Brain microvascular endothelial cell (primary cell): ENCODE results near the gene WDR48.
A peak's percentile ranks its signal among the peaks of the same experiment; 100 is the strongest.

Experiments used
- DNase-seq: peaks from one replicate; pipeline ENCODE4 v3.0.0-alpha.2; 2020
- H3K27ac ChIP-seq: fragments of 250-450 bp; sonication (Bioruptor Pico); 2 replicates; pipeline ENCODE4 v1.5.1; 2020; ENCODE audit warnings: mild to moderate bottlenecking, moderate library complexity
- H3K27me3 ChIP-seq: fragments of 250-450 bp; sonication (Bioruptor Pico); replicated peaks from 2 replicates; pipeline ENCODE4 v1.5.1; 2020; ENCODE audit warnings: mild to moderate bottlenecking
- H3K36me3 ChIP-seq: fragments of 250-450 bp; sonication (Bioruptor Pico); replicated peaks from 2 replicates; pipeline ENCODE4 v1.5.1; 2020; ENCODE audit warnings: mild to moderate bottlenecking
- H3K4me3 ChIP-seq: 2 replicates; pipeline ENCODE4 v1.5.1; 2011; ENCODE audit warnings: low read depth, mild to moderate bottlenecking, control low read depth, low read length, moderate library complexity
- in situ Hi-C: cut with HindIII; loops from 2 replicates; pipeline ENCODE4 v1.10.0; 2017; ENCODE audit warnings: low sequenced_read_pairs, low pct_ligation_motif_present
- TF ChIP-seq, protein P1 (sequence below): IDR thresholded peaks from 2 replicates; pipeline ENCODE4 v1.5.1; 2011; ENCODE audit warnings: low read depth, mild to moderate bottlenecking, moderate library complexity, low read length, control low read depth, inconsistent platforms; ENCODE audit errors: missing control alignments

WDR48 gene

DNA sequence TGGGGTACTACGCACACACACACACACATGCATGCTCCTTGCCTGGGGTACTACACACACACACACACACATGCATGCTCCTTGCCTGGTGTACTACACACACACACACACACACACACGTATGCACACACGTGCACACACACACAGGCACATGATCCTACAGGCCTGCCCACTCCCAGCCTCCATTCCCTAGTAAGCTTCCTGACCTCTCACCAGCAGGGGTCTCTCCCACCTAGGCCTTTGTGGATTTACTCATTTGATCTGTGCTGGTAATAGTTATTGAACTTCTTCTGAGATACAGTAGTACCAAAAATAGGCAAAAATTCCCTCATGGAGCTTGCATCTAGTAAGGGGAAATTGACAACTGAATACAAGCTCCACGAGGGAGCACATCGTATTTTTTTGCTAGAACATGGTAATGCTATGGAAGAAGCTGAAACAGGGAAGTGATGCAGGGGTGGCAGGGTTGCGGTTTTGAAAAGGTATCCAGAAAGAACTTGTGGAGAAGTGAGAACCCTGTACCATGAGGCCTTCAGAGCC, 74.8 kb downstream of the WDR48 start:
- H3K36me3 ChIP-seq: no peaks in the 10 kb centered on the region
- no peaks in the 10 kb centered on the region for H3K27me3 ChIP-seq
- TF ChIP-seq, protein P1, sequence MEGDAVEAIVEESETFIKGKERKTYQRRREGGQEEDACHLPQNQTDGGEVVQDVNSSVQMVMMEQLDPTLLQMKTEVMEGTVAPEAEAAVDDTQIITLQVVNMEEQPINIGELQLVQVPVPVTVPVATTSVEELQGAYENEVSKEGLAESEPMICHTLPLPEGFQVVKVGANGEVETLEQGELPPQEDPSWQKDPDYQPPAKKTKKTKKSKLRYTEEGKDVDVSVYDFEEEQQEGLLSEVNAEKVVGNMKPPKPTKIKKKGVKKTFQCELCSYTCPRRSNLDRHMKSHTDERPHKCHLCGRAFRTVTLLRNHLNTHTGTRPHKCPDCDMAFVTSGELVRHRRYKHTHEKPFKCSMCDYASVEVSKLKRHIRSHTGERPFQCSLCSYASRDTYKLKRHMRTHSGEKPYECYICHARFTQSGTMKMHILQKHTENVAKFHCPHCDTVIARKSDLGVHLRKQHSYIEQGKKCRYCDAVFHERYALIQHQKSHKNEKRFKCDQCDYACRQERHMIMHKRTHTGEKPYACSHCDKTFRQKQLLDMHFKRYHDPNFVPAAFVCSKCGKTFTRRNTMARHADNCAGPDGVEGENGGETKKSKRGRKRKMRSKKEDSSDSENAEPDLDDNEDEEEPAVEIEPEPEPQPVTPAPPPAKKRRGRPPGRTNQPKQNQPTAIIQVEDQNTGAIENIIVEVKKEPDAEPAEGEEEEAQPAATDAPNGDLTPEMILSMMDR: peak; percentile 75
- in situ Hi-C loops: no loop called here
- no peak overlapping the region for H3K4me3 ChIP-seq
- no peak overlapping the region for H3K27ac ChIP-seq
- peak; percentile 45 for DNase-seq

DNA sequence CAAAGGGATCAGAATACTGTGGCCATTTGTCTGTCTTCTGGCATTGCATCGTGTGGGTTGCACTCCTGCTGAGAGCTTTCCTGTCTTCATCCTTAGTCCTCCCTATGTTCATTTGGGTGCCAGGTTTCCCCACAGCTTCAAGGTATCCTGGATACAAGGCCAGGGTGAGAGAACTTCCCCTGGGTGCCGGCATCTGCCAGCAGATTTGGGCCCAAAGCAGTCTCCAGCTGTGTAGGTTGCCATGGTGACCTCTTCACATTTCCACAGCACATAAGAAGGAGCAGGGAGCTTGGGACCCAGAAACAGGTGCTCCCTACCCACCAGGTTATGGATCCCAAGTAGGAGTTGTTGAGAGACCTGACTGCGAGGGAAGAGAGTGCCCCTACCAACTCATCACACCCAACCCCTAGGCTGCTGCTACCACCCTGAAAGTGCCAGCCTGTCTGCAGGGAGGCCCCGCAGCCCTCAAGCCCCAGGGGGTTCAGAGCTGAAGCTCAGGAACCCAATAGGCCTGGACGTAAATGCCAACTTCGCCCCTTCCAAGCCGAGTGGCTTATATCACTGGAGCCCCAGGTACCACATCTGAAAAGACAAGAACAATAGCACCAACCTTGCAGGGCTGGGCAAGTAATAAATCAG, 75.6 kb downstream of the WDR48 start:
- Histone ChIP-seq H3K27me3 (no peaks in the 10 kb centered on the region), H3K4me3 (no peak overlapping the region), H3K36me3 (no peaks in the 10 kb centered on the region), H3K27ac (no peak overlapping the region)
- in situ Hi-C loops: no loop called here
- TF ChIP-seq, protein P1: no peak
- DNase-seq: no peak

DNA sequence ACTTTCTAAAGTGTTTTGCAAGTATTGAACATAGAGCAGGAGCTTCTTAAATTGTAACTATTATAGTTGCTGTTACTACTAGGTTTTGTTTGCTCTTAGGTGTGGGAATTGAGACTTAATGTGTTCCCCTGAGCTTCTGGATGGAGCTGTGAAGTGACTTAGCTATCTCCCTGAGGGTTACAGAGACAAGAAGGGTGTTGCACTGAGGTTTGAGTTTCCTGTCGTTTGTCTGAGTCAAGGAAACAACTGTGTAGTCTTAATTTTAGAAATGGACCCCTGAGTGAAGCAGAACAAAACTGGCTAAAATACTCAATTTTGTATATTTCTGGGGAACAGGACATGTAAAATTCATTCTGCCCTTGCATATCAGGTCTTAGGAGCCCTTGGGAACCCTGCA, 76.1 kb downstream of the WDR48 start:
- no peak overlapping the region for H3K27ac ChIP-seq
- in situ Hi-C loops: no loop called here
- H3K27me3 ChIP-seq: no peaks in the 10 kb centered on the region
- TF ChIP-seq, protein P1: no peak
- DNase-seq: no peak
- H3K4me3 ChIP-seq: no peak overlapping the region
- no peaks in the 10 kb centered on the region for H3K36me3 ChIP-seq

DNA sequence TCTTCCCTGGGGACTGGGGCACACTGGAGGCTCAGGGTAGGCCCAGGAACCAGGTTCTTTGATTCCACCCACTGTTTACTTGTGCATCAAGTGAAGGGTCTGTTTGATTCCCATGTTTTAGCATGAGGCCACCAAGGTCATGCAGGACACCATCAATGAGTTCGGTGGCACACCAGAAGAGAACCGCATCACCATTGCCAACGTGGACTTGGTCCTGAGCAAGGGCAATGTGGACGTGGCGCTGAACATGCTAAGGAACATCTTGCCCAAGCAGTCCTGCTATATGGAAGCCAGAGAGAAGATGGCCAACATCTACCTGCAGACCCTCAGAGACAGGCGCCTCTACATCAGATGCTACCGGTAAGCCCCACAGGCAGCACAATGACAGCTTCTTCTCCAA, 77.1 kb downstream of the WDR48 start:
- no peak for DNase-seq
- H3K27ac ChIP-seq: no peak overlapping the region
- TF ChIP-seq, protein P1: no peak

DNA sequence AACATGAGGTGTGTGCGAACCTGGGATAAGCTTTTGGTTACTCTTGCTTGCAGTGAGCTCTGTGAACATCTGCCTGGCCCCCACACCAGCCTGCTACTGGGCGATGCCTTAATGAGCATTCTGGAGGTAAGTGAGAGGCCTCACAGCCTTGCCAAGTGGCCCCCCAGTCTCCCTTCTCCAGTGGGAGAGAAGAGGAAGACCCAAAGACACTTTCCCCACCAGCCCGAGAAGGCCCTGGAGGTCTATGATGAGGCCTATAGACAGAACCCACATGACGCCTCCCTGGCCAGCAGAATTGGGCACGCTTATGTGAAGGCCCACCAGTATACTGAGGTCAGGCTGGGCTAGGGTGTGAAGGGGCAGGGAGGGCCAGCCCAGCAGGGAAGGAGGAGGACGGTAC, 78.2 kb downstream of the WDR48 start:
- no peak overlapping the region for H3K27ac ChIP-seq
- in situ Hi-C loops: no loop called here
- no peaks in the 10 kb centered on the region for H3K36me3 ChIP-seq
- H3K4me3 ChIP-seq: no peak overlapping the region
- TF ChIP-seq, protein P1: no peak
- DNase-seq: no peak
- no peaks in the 10 kb centered on the region for H3K27me3 ChIP-seq

More for the DNA sequence above, 77.1 kb downstream of the WDR48 start:
- H3K4me3 ChIP-seq: no peak overlapping the region
- no peaks in the 10 kb centered on the region for H3K36me3 ChIP-seq
- no peaks in the 10 kb centered on the region for H3K27me3 ChIP-seq
- in situ Hi-C loops: no loop called here
